HCT116 (cell line): ENCODE data around the gene CUBN. TPM values are rescaled to one million over a fixed set of nuclear protein-coding genes. Genes with fewer than 3 reads are reported as not detected.

ENCODE experiments used
- ATAC-seq: fragments of 200-7000 bp; cut with Tn5 transposase; 2 replicates; pipeline ENCODE4 v1.9.1; 2020; ENCODE audit warnings: mild to moderate bottlenecking, moderate library complexity
- BruUV-seq: library from RNA; stranded (reverse); fragments of 400-500 nt; replicated peaks from 2 replicates; lab custom pipeline; 2021; lab: Mats Ljungman, UMichigan
- CTCF ChIA-PET: fragments of 300-600 bp; sonication (Branson Sonifier 250); formaldehyde crosslinking; loops from one replicate; lab custom pipeline; 2021; ENCODE audit warnings: antibody characterized with exemption; lab: Charles Lee
- POLR2A ChIA-PET: fragments of 300-600, 350-600 bp; sonication (Branson Sonifier 250); formaldehyde crosslinking; loops from one replicate; lab custom pipeline; 2021; ENCODE audit warnings: antibody characterized with exemption; lab: Charles Lee
- RAD21 ChIA-PET, 2 experiments: fragments of 300-600 bp; sonication (Branson Sonifier 250); formaldehyde crosslinking; loops; one replicate each; lab custom pipeline; 2023; ENCODE audit warnings: low total read pairs in 2 of 2; ENCODE audit not compliant: uncharacterized antibody in 2 of 2, unreplicated experiment in 2 of 2, low non-redundant PET in 1 of 2; lab: Charles Lee
- DNase-seq: peaks from one replicate; pipeline ENCODE4 v3.0.0-alpha.2; 2010; ENCODE audit warnings: low read depth, low spot score
- H2AFZ ChIP-seq: fragments of 200-600 bp; shearing (Covaris generic), sonication (generic); 2 replicates; pipeline ENCODE4 v1.6.1; 2017; ENCODE audit warnings: low read depth, mixed run types, mixed read lengths, antibody characterized with exemption, low read length; ENCODE audit not compliant: poor library complexity, severe bottlenecking
- H3K27ac ChIP-seq: 2 replicates; pipeline ENCODE4 v1.5.1; 2012; ENCODE audit warnings: low read depth, low read length
- H3K27me3 ChIP-seq: fragments of 200-600 bp; sonication (generic); 2 replicates; pipeline ENCODE4 v1.6.1; 2016; ENCODE audit warnings: mixed run types, low read length, mixed read lengths; ENCODE audit not compliant: insufficient read depth
- H3K36me3 ChIP-seq, 2 experiments: fragments of 200-500 bp in 1 of 2; fragments of 200-600 bp in 1 of 2; sonication (Bioruptor generic) in 1 of 2; sonication (generic) in 1 of 2; 2 replicates each; pipeline versions ENCODE4 v1.5.1 to v1.6.1; 2014 to 2016; ENCODE audit warnings: low read length in 2 of 2, inconsistent platforms in 1 of 2, mixed read lengths in 1 of 2, mixed run types in 1 of 2; ENCODE audit not compliant: insufficient read depth in 2 of 2, control insufficient read depth in 1 of 2
- H3K4me1 ChIP-seq, 2 experiments: fragments of 200-600 bp in 1 of 2; sonication (generic) in 1 of 2; 2 replicates each; pipeline versions ENCODE4 v1.5.1 to v1.6.1; 2012 to 2017; ENCODE audit warnings: low read length in 2 of 2, inconsistent platforms in 1 of 2, mild to moderate bottlenecking in 1 of 2, mixed read lengths in 1 of 2, mixed run types in 1 of 2, moderate library complexity in 1 of 2; ENCODE audit not compliant: insufficient read depth in 2 of 2, control insufficient read depth in 1 of 2
- H3K4me2 ChIP-seq: fragments of 200-600 bp; sonication (generic); 2 replicates; pipeline ENCODE4 v1.6.1; 2017; ENCODE audit warnings: mixed run types, low read length, mixed read lengths
- H3K4me3 ChIP-seq, 2 experiments: fragments of 200-600 bp in 1 of 2; sonication (generic) in 1 of 2; replicated peaks in 1 of 2; 2 replicates each; pipeline ENCODE4 v1.5.1; 2011 to 2016; ENCODE audit warnings: low read length in 2 of 2, control low read depth in 1 of 2, low read depth in 1 of 2, mild to moderate bottlenecking in 1 of 2, mixed read lengths in 1 of 2, mixed run types in 1 of 2
- H3K79me2 ChIP-seq: fragments of 200-600 bp; sonication (generic); 2 replicates; pipeline ENCODE4 v1.6.1; 2017; ENCODE audit warnings: mild to moderate bottlenecking, mixed run types, low read length, moderate library complexity, mixed read lengths; ENCODE audit not compliant: insufficient read depth
- H3K9ac ChIP-seq: fragments of 200-600 bp; sonication (generic); 2 replicates; pipeline ENCODE4 v1.6.1; 2016; ENCODE audit warnings: low read length, mixed read lengths
- H3K9me2 ChIP-seq: fragments of 200-600 bp; sonication (generic), shearing (Covaris generic); 2 replicates; pipeline ENCODE4 v1.6.1; 2017; ENCODE audit warnings: mixed run types, mild to moderate bottlenecking, moderate library complexity; ENCODE audit not compliant: insufficient read depth
- H3K9me3 ChIP-seq, 2 experiments: fragments of 200-500 bp in 1 of 2; fragments of 200-600 bp in 1 of 2; sonication (Bioruptor generic) in 1 of 2; sonication (generic) in 1 of 2; 2 replicates each; pipeline ENCODE4 v1.6.1; 2014 to 2017; ENCODE audit warnings: low read length in 2 of 2, mixed read lengths in 2 of 2, inconsistent platforms in 1 of 2, low read depth in 1 of 2, mild to moderate bottlenecking in 1 of 2, mixed run types in 1 of 2, moderate library complexity in 1 of 2; ENCODE audit not compliant: control insufficient read depth in 1 of 2, insufficient read depth in 1 of 2
- H4K20me1 ChIP-seq: fragments of 200-600 bp; sonication (generic), shearing (Covaris generic); 2 replicates; pipeline ENCODE4 v1.6.1; 2017; ENCODE audit warnings: mixed run types, mild to moderate bottlenecking, moderate library complexity; ENCODE audit not compliant: insufficient read depth
- EGR1 ChIP-seq: IDR thresholded peaks from 2 replicates; pipeline ENCODE4 v1.6.1; 2012; ENCODE audit warnings: low read depth
- ELF1 ChIP-seq: IDR thresholded peaks from 2 replicates; pipeline ENCODE4 v1.6.1; 2012; ENCODE audit warnings: low read depth, borderline replicate concordance
- EZH2 ChIP-seq: fragments of 200-600 bp; sonication (generic); IDR thresholded peaks from 2 replicates; pipeline ENCODE4 v1.6.1; 2017; ENCODE audit warnings: antibody characterized with exemption, mixed run types
- FOSL1 ChIP-seq: IDR thresholded peaks from 2 replicates; pipeline ENCODE4 v1.6.1; 2012; ENCODE audit warnings: low read depth
- RAD21 ChIP-seq: IDR thresholded peaks from 2 replicates; pipeline ENCODE4 v1.6.1; 2012; ENCODE audit warnings: low read depth, mild to moderate bottlenecking
- REST ChIP-seq: IDR thresholded peaks from 2 replicates; pipeline ENCODE4 v1.6.1; 2012; ENCODE audit warnings: low read depth
- SP1 ChIP-seq: IDR thresholded peaks from 2 replicates; pipeline ENCODE4 v1.6.1; 2012; ENCODE audit warnings: low read depth
- intact Hi-C: fragments of 100-400 bp; cut with micrococcal nuclease; formaldehyde crosslinking; loops from 2 replicates; pipeline ENCODE4 v1.10.0; 2022
- total RNA-seq: library from RNA; stranded (reverse); gene quantifications from one replicate; pipeline ENCODE4 v1.2.1, GENCODE V29; 2021; ENCODE audit not compliant: unreplicated experiment

The CUBN gene
- total RNA-seq, 1 experiment from 2014 or later, result 1.2 TPM

GRCh38 chr10:16954280-16955030 lies 175.2 kb downstream of the CUBN start:
- POLR2A ChIA-PET, result no interaction called here
- Histone ChIP-seq H3K36me3 (no peaks in the 10 kb centered on the region), H3K27ac (no peak overlapping the region), H3K4me1 (peaks cover 0 to 7% of the 10 kb centered on the region in 2 experiments; a peak in 1 of 4 replicates), H3K4me2 (no peak overlapping the region), H3K4me3 (no peak overlapping the region), H3K27me3 (no peaks in the 10 kb centered on the region), H3K79me2 (no peaks in the 10 kb centered on the region), H3K9me3 (no peaks in the 10 kb centered on the region), H3K9me2 (no peaks in the 10 kb centered on the region), H3K9ac (no peak overlapping the region), H2AFZ (no peak overlapping the region), H4K20me1 (no peaks in the 10 kb centered on the region)
- RAD21 ChIA-PET, result no interaction called here
- CTCF ChIA-PET, result no interaction called here
- no peak for TF ChIP-seq RAD21
- TF ChIP-seq SP1, result no peak
- TF ChIP-seq REST, result no peak
- no peak for TF ChIP-seq EZH2
- TF ChIP-seq FOSL1, result no peak
- no peak for TF ChIP-seq ELF1
- TF ChIP-seq EGR1, result no peak
- BruUV-seq, result no TSS peak
- no peak for ATAC-seq
- no peak for DNase-seq
- intact Hi-C loops, result no loop called here
